GM21447 (cell line): ENCODE data around the gene CUL1.

ENCODE experiments used
- ATAC-seq: cut with Tn5 transposase; IDR thresholded peaks from one replicate; pipeline ENCODE4 v1.9.1; 2021; ENCODE audit not compliant: unreplicated experiment

Gene CUL1

GRCh38 chr7:148802101-148802493 lies 103.4 kb downstream of the CUL1 start:
- no peak for ATAC-seq

- no peak for ATAC-seq
Measured at GRCh38 chr7:148803094-148803493, 104.4 kb downstream of the CUL1 start.

GRCh38 chr7:148804343-148805235 lies 105.9 kb downstream of the CUL1 start:
- ATAC-seq = no peak

- ATAC-seq = no peak
Measured at GRCh38 chr7:148806187-148806586, 107.5 kb downstream of the CUL1 start.

- no peak for ATAC-seq
Measured at GRCh38 chr7:148807436-148807835, 108.7 kb downstream of the CUL1 start.

GRCh38 chr7:148809856-148810255 lies 111.2 kb downstream of the CUL1 start:
- ATAC-seq = no peak

GRCh38 chr7:148811892-148812291 lies 113.2 kb downstream of the CUL1 start:
- no peak for ATAC-seq

GRCh38 chr7:148813890-148814289 lies 115.2 kb downstream of the CUL1 start:
- ATAC-seq = no peak

GRCh38 chr7:148814922-148815559 lies 116.3 kb downstream of the CUL1 start:
- no peak for ATAC-seq

- ATAC-seq = no peak
Measured at GRCh38 chr7:148815612-148816011, 116.9 kb downstream of the CUL1 start.

GRCh38 chr7:148819697-148820360 lies 121.1 kb downstream of the CUL1 start:
- no peak for ATAC-seq

- ATAC-seq = no peak
Measured at GRCh38 chr7:148821422-148821821, 122.7 kb downstream of the CUL1 start.

GRCh38 chr7:148824864-148825263 lies 126.2 kb downstream of the CUL1 start:
- no peak for ATAC-seq

- no peak for ATAC-seq
Measured at GRCh38 chr7:148825338-148825737, 126.6 kb downstream of the CUL1 start.

- ATAC-seq = no peak
Measured at GRCh38 chr7:148828965-148829364, 130.3 kb downstream of the CUL1 start.

- no peak for ATAC-seq
Measured at GRCh38 chr7:148830897-148831692, 132.4 kb downstream of the CUL1 start.

- no peak for ATAC-seq
Measured at GRCh38 chr7:148831782-148832181, 133.1 kb downstream of the CUL1 start.

GRCh38 chr7:148834605-148835004 lies 135.9 kb downstream of the CUL1 start:
- ATAC-seq = no peak

- ATAC-seq = no peak
Measured at GRCh38 chr7:148835854-148836253, 137.2 kb downstream of the CUL1 start.

GRCh38 chr7:148838905-148839304 lies 140.2 kb downstream of the CUL1 start:
- ATAC-seq = no peak
